ENCODE measurements around the gene MAS1L. TPM values are rescaled to one million over a fixed set of nuclear protein-coding genes. Genes with fewer than 3 reads are reported as not detected.
"Not testable (repeated sequence)": the region's sequence is repeated elsewhere in the genome, so short reads cannot be mapped to it uniquely, and the experiment has no call there.

The MAS1L gene
- total RNA-seq, 1 experiment from 2014 or later, result not detected

GRCh38 chr6:29447670-29448069 lies 40.1 kb downstream of the MAS1L start:
- peaks cover 16% of the 10 kb centered on the region for H3K27me3 Mint-ChIP-seq (ENCODE audit: insufficient read depth, unreplicated experiment)
- BruUV-seq (replicated peaks), result no TSS peak
- no peak for TF ChIP-seq CTCF (IDR thresholded peaks at IDR 0.05; ENCODE audit: unreplicated experiment)
- H3K4me3 Mint-ChIP-seq (ENCODE audit: unreplicated experiment), result no peak overlapping the region
- H3K9me3 Mint-ChIP-seq (ENCODE audit: unreplicated experiment), result no peaks in the 10 kb centered on the region
- POLR2A ChIA-PET, result no interaction called here
- H3K4me1 Mint-ChIP-seq (ENCODE audit: insufficient read depth, unreplicated experiment), result no peaks in the 10 kb centered on the region
- CTCF ChIA-PET, result interaction anchor here (0.6 to 0.7 kb wide), 3 partner anchors 18 to 89 kb away, joined by 3 to 4 read pairs (median 3); no protein-coding TSS in a partner anchor
- intact Hi-C loops (cut with micrococcal nuclease), result no loop called here
- H3K27ac Mint-ChIP-seq (ENCODE audit: low read depth, unreplicated experiment), result no peak overlapping the region
- DNase-seq (ENCODE audit: unreplicated experiment), result peak; percentile 1
- no peaks in the 10 kb centered on the region for H3K36me3 Mint-ChIP-seq (ENCODE audit: insufficient read depth, unreplicated experiment)

- H3K27me3 Mint-ChIP-seq (ENCODE audit: insufficient read depth, unreplicated experiment), result peaks cover 52% of the 10 kb centered on the region
- H3K4me1 Mint-ChIP-seq (ENCODE audit: insufficient read depth, unreplicated experiment); DNase-seq (ENCODE audit: unreplicated experiment); POLR2A ChIA-PET; BruUV-seq (replicated peaks); H3K27ac Mint-ChIP-seq (ENCODE audit: low read depth, unreplicated experiment); H3K9me3 Mint-ChIP-seq (ENCODE audit: unreplicated experiment); H3K4me3 Mint-ChIP-seq (ENCODE audit: unreplicated experiment); CTCF ChIA-PET; intact Hi-C loops (cut with micrococcal nuclease); H3K36me3 Mint-ChIP-seq (ENCODE audit: insufficient read depth, unreplicated experiment): not testable (repeated sequence)
These were observed 43.7 kb downstream of the MAS1L start for GRCh38 chr6:29444031-29444430.

GRCh38 chr6:29442719-29443118 lies 45.0 kb downstream of the MAS1L start:
- DNase-seq (ENCODE audit: unreplicated experiment), result peak; percentile 7
- POLR2A ChIA-PET, result no interaction called here
- BruUV-seq (replicated peaks), result no TSS peak

GRCh38 chr6:29439006-29439405 lies 48.8 kb downstream of the MAS1L start, which contains the start of gene OR10C1:
OR10C1 (plus strand) TSS chr6:29439306; CDS start chr6:29440016, 710 bp downstream.
- no peak within 1 kb of the TSS for H3K4me3 Mint-ChIP-seq (ENCODE audit: unreplicated experiment)
- POLR2A ChIA-PET, result no interaction called here
- no peak for DNase-seq (ENCODE audit: unreplicated experiment)
- intact Hi-C loops (cut with micrococcal nuclease), result no loop called here
- H3K27ac Mint-ChIP-seq (ENCODE audit: low read depth, unreplicated experiment), result no peak within 1 kb of the TSS
- H3K27me3 Mint-ChIP-seq (ENCODE audit: insufficient read depth, unreplicated experiment), result peaks cover 65% of the 10 kb centered on the region
- H3K9me3 Mint-ChIP-seq (ENCODE audit: unreplicated experiment), result no peaks in the 10 kb centered on the region
- H3K4me1 Mint-ChIP-seq (ENCODE audit: insufficient read depth, unreplicated experiment), result no peaks in the 10 kb centered on the region
- BruUV-seq (replicated peaks), result no TSS peak
- TF ChIP-seq CTCF (IDR thresholded peaks at IDR 0.05; ENCODE audit: unreplicated experiment), result no peak
- CTCF ChIA-PET, result interaction anchor here (0.6 kb wide), 1 partner anchor 592 kb away, joined by 3 read pairs; no protein-coding TSS in a partner anchor
- H3K36me3 Mint-ChIP-seq (ENCODE audit: insufficient read depth, unreplicated experiment), result no peaks in the 10 kb centered on the region

More at GRCh38 chr6:29442719-29443118, 45.0 kb downstream of the MAS1L start:
- Mint-ChIP-seq H3K9me3 (ENCODE audit: unreplicated experiment) (no peaks in the 10 kb centered on the region), H3K27me3 (ENCODE audit: insufficient read depth, unreplicated experiment) (peaks cover 62% of the 10 kb centered on the region), H3K36me3 (ENCODE audit: insufficient read depth, unreplicated experiment) (no peaks in the 10 kb centered on the region), H3K27ac (ENCODE audit: low read depth, unreplicated experiment) (no peak overlapping the region), H3K4me1 (ENCODE audit: insufficient read depth, unreplicated experiment) (no peaks in the 10 kb centered on the region), H3K4me3 (ENCODE audit: unreplicated experiment) (no peak overlapping the region)
- CTCF ChIA-PET, result no interaction called here
- intact Hi-C loops (cut with micrococcal nuclease), result no loop called here
- TF ChIP-seq CTCF (IDR thresholded peaks at IDR 0.05; ENCODE audit: unreplicated experiment), result no peak

GRCh38 chr6:29436730-29437129 lies 51.0 kb downstream of the MAS1L start:
- CTCF ChIA-PET, result interaction anchor here (0.6 kb wide), 1 partner anchor 421 kb away, joined by 3 read pairs; no protein-coding TSS in a partner anchor
- H3K4me3 Mint-ChIP-seq (ENCODE audit: unreplicated experiment); H3K4me1 Mint-ChIP-seq (ENCODE audit: insufficient read depth, unreplicated experiment); intact Hi-C loops (cut with micrococcal nuclease); BruUV-seq (replicated peaks); DNase-seq (ENCODE audit: unreplicated experiment); H3K36me3 Mint-ChIP-seq (ENCODE audit: insufficient read depth, unreplicated experiment); H3K27ac Mint-ChIP-seq (ENCODE audit: low read depth, unreplicated experiment); POLR2A ChIA-PET; H3K9me3 Mint-ChIP-seq (ENCODE audit: unreplicated experiment): not testable (repeated sequence)
- H3K27me3 Mint-ChIP-seq (ENCODE audit: insufficient read depth, unreplicated experiment), result peaks cover 75% of the 10 kb centered on the region

Other genes starting within 250 kb of the MAS1L start
- not detected in 2 replicates for gene OR14J1, start 186.3 kb downstream of the MAS1L start, total RNA-seq (2022)
- gene OR5V1, start 119.1 kb downstream of the MAS1L start, total RNA-seq (2022), result not detected in 2 replicates
- not detected in 2 replicates for gene OR12D3, start 112.7 kb downstream of the MAS1L start, total RNA-seq (2022)
- gene OR12D2, start 92.3 kb downstream of the MAS1L start, total RNA-seq (2022), result not detected in 2 replicates
- not detected in 2 replicates for gene OR12D1, start 73.0 kb downstream of the MAS1L start, total RNA-seq (2022)
- gene OR10C1, start 48.6 kb downstream of the MAS1L start, total RNA-seq (2022), result not detected in 2 replicates
- gene OR11A1, start 30.9 kb downstream of the MAS1L start, total RNA-seq (2022), result not detected in 2 replicates
- not detected in 2 replicates for gene OR2H1, start 30.8 kb downstream of the MAS1L start, total RNA-seq (2022)
- not detected in 2 replicates for gene UBD, start 71.8 kb upstream of the MAS1L start, total RNA-seq (2022)
- gene OR2H2, start 97.2 kb upstream of the MAS1L start, total RNA-seq (2022), result not detected in 2 replicates
- 38.8 and 43.9 TPM in 2 replicates for gene GABBR1, start 145.2 kb upstream of the MAS1L start, total RNA-seq (2022)
- gene MOG, start 169.1 kb upstream of the MAS1L start, total RNA-seq (2022), result not detected in 2 replicates
- gene ZFP57, start 193.2 kb upstream of the MAS1L start, total RNA-seq (2022), result 0.23 TPM in 1 of 2 replicates, not detected in the other
- 16.9 and 28.5 TPM in 2 replicates for gene HLA-F, start 235.5 kb upstream of the MAS1L start, total RNA-seq (2022)

All from MCF 10A (cell line).